SH-SY5Y (cell line): ENCODE results near the gene SPATS2.

Source experiments
- GATA2 ChIP-seq: IDR thresholded peaks from 2 replicates; pipeline ENCODE4 v1.6.1; 2011; ENCODE audit warnings: mild to moderate bottlenecking, low read depth, low read length
- GATA3 ChIP-seq: IDR thresholded peaks from 2 replicates; pipeline ENCODE4 v1.6.1; 2011; ENCODE audit warnings: low read depth, mild to moderate bottlenecking, low read length, moderate library complexity

GRCh38 chr12:49511410-49511809, 144.1 kb downstream of the SPATS2 start:
- no peak for TF ChIP-seq GATA2
- no peak for TF ChIP-seq GATA3
